ENCODE measurements around the gene NAA35. TPM values are rescaled to one million over a fixed set of nuclear protein-coding genes. Genes with fewer than 3 reads are reported as not detected.

NAA35 gene
- total and polyA plus RNA-seq, 2 of the 8 experiments (the other 6 are each of a cell fraction or from before 2014, with no cell fraction given): 12.9 to 35.2 TPM

DNA sequence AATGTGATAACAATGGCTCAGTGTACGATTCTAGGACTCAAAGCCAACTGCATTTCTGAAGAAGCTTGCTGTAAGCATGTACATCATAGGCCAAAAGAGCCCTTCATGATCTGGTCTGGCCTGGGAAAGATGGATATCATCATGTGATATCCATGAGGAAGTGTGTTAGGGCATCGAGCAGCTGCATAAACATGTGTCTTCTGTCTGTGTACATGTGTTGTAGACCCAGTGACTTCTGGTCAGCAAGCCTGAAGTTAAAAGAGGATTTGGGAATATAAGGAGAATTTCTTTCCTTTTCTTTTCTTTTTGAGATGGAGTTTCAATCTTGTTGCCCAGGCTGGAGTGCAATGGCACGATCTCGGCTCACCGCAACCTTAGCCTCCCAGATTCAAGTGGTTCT, 15.5 kb upstream of the NAA35 start:
- FAIRE-seq: no peak

More for the DNA sequence above, 15.5 kb upstream of the NAA35 start:
- H4K5ac ChIP-seq (ENCODE audit: insufficient read length, low read depth, low read length): no peak overlapping the region
- H3K14ac ChIP-seq (ENCODE audit: insufficient read length): no peak overlapping the region
- TF ChIP-seq SIX5 (IDR thresholded peaks at IDR 0.05; ENCODE audit: low read depth, low read length): no peak
- no peak for TF ChIP-seq ZNF274 (IDR thresholded peaks at IDR 0.05; ENCODE audit: borderline replicate concordance, extremely low read depth, low read length)
- no peak for TF ChIP-seq CBX5 (IDR thresholded peaks at IDR 0.05; ENCODE audit: low read depth, low read length)
- TF ChIP-seq BCL11A (IDR thresholded peaks at IDR 0.05; ENCODE audit: low read depth in 2 of 2, low read length in 2 of 2): no peak
- TF ChIP-seq, protein P1, sequence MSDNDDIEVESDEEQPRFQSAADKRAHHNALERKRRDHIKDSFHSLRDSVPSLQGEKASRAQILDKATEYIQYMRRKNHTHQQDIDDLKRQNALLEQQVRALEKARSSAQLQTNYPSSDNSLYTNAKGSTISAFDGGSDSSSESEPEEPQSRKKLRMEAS (IDR thresholded peaks at IDR 0.05): no peak
- no peak for TF ChIP-seq HDAC2 (IDR thresholded peaks at IDR 0.05; ENCODE audit: borderline replicate concordance in 1 of 2, low read depth in 2 of 2, low read length in 2 of 2)
- no peak for TF ChIP-seq JUND (IDR thresholded peaks at IDR 0.05; ENCODE audit: low read length)
- no peak for TF ChIP-seq SIRT6 (IDR thresholded peaks at IDR 0.05; ENCODE audit: low read length)
- TF ChIP-seq POLR2A (IDR thresholded peaks at IDR 0.05; ENCODE audit: control extremely low read depth in 1 of 2, low read depth in 2 of 2, low read length in 2 of 2): no peak
- no peak for TF ChIP-seq CTBP2 (IDR thresholded peaks at IDR 0.05; ENCODE audit: borderline replicate concordance, insufficient read depth, insufficient read length, low read length)
- no peak for TF ChIP-seq GABPA (IDR thresholded peaks at IDR 0.05; ENCODE audit: borderline replicate concordance, insufficient read depth, low read length)
- no peak for TF ChIP-seq SUZ12 (IDR thresholded peaks at IDR 0.05; ENCODE audit: low read length)
- H4K8ac ChIP-seq (ENCODE audit: extremely low read depth, insufficient read depth, low read length): no peak overlapping the region
- H3K4ac ChIP-seq (replicated peaks; ENCODE audit: insufficient read length, low read depth, low read length): no peak overlapping the region
- no peak overlapping the region for H2BK120ac ChIP-seq (replicated peaks; ENCODE audit: low read depth, low read length)
- H2BK5ac ChIP-seq (ENCODE audit: low read depth, low read length): no peak overlapping the region
- no peak overlapping the region for H2BK20ac ChIP-seq (ENCODE audit: low read length)
- H2AFZ ChIP-seq (ENCODE audit: low read length): no peak overlapping the region
- no peak overlapping the region for H3K23ac ChIP-seq (ENCODE audit: insufficient read length)
- no peaks in the 10 kb centered on the region for H3K79me1 ChIP-seq (ENCODE audit: low read depth, low read length)
- H3K56ac ChIP-seq (replicated peaks; ENCODE audit: insufficient read length, low read depth, low read length): no peak overlapping the region
- H3K4me2 ChIP-seq (ENCODE audit: insufficient read depth in 1 of 2, low read depth in 2 of 2, low read length in 2 of 2): no peak overlapping the region
- H3K4me3 ChIP-seq (ENCODE audit: extremely low read depth in 1 of 4, insufficient read depth in 2 of 4, low read depth in 3 of 4, low read length in 4 of 4): no peak overlapping the region
- no peaks in the 10 kb centered on the region for H3K36me3 ChIP-seq (ENCODE audit: control insufficient read depth in 2 of 4, insufficient read depth in 4 of 4, low read length in 3 of 4)
- H3K27me3 ChIP-seq (replicated peaks in 1 of 4; ENCODE audit: control insufficient read depth in 3 of 4, extremely low read depth in 1 of 4, insufficient read depth in 3 of 4, low read length in 3 of 4): no peaks in the 10 kb centered on the region
- ChIA-PET CTCF (ENCODE audit: partially characterized antibody) (interaction anchor here (1.9 kb wide), 1 partner anchor 26 kb away, joined by 6 read pairs; no protein-coding TSS in a partner anchor), POLR2A (ENCODE audit: partially characterized antibody) (no interaction called here)
- H4K20me1 ChIP-seq (replicated peaks in 1 of 2; ENCODE audit: control insufficient read depth in 1 of 2, insufficient read depth in 2 of 2, low read length in 2 of 2): no peaks in the 10 kb centered on the region
- H3K79me2 ChIP-seq (ENCODE audit: control insufficient read depth in 1 of 2, insufficient read depth in 2 of 2, low read length in 2 of 2): no peaks in the 10 kb centered on the region
- no peaks in the 10 kb centered on the region for H3K4me1 ChIP-seq (replicated peaks in 1 of 4; ENCODE audit: control insufficient read depth in 3 of 4, insufficient read depth in 4 of 4, low read length in 3 of 4)
- H3K18ac ChIP-seq (ENCODE audit: extremely low read depth, low read length): no peak overlapping the region
- no peak overlapping the region for H2AK5ac ChIP-seq (ENCODE audit: low read depth, low read length)
- H3K23me2 ChIP-seq (ENCODE audit: low read depth, low read length): no peaks in the 10 kb centered on the region
- no peak overlapping the region for H2BK12ac ChIP-seq (ENCODE audit: low read depth, low read length)
- WGBS, 2 experiments (ENCODE audit: extremely low coverage in 1 of 2, insufficient coverage in 1 of 2, insufficient read length in 1 of 2, insufficient replicate concordance in 2 of 2, low coverage in 1 of 2, low lambda C conversion rate in 2 of 2, missing lambda C conversion rate in 1 of 2): 86% methylated on average over 5 of the region's 5 CpGs; no CpG with 5 or more reads in 1 of the 2 experiments
- no peaks in the 10 kb centered on the region for H3K9me3 ChIP-seq (ENCODE audit: insufficient read depth in 2 of 2, low read depth in 1 of 2, low read length in 1 of 2)
- H3K9ac ChIP-seq (replicated peaks in 1 of 4; ENCODE audit: extremely low read depth in 1 of 4, low read depth in 3 of 4, low read length in 3 of 4): no peak overlapping the region
- DNase-seq (ENCODE audit: low read depth in 1 of 2, low spot score in 2 of 2): no peak
- no peak overlapping the region for H4K91ac ChIP-seq (replicated peaks; ENCODE audit: insufficient read length, low read length)
- no peak overlapping the region for H2BK15ac ChIP-seq (ENCODE audit: low read length)
- H3K27ac ChIP-seq (ENCODE audit: low read depth, low read length): no peak overlapping the region
